ENCODE data around the gene CILP2.

The CILP2 gene

GRCh38 chr19:19538061-19538784 is at the start of gene CILP2:
Gene CILP2 (plus strand): TSS chr19:19538265. CDS start chr19:19538350, 85 bp downstream.
- DNase-seq, result peak; percentile 76

GRCh38 chr19:19488875-19489690 is 49.0 kb upstream of the CILP2 start:
- peak; percentile 85 for DNase-seq

GRCh38 chr19:19489804-19490204 is 48.3 kb upstream of the CILP2 start:
- no peak for DNase-seq

- peak; percentile 89 for DNase-seq
Observed at GRCh38 chr19:19490214-19490968, 47.7 kb upstream of the CILP2 start.

- no peak for DNase-seq
Observed at GRCh38 chr19:19491321-19492025, 46.6 kb upstream of the CILP2 start.

GRCh38 chr19:19492026-19492610 is 45.9 kb upstream of the CILP2 start:
- DNase-seq, result no peak

GRCh38 chr19:19493841-19494546 is 44.1 kb upstream of the CILP2 start:
- DNase-seq, result no peak

GRCh38 chr19:19495614-19496603 is 42.2 kb upstream of the CILP2 start:
- no peak for DNase-seq

- DNase-seq, result no peak
Observed at GRCh38 chr19:19498255-19498991, 39.6 kb upstream of the CILP2 start.

GRCh38 chr19:19499272-19499995 is 38.6 kb upstream of the CILP2 start:
- no peak for DNase-seq

GRCh38 chr19:19500975-19501644 is 37.0 kb upstream of the CILP2 start:
- no peak for DNase-seq

GRCh38 chr19:19501798-19502197 is 36.3 kb upstream of the CILP2 start:
- no peak for DNase-seq

- no peak for DNase-seq
Observed at GRCh38 chr19:19502281-19502680, 35.8 kb upstream of the CILP2 start.

GRCh38 chr19:19502808-19503602 is 35.1 kb upstream of the CILP2 start:
- DNase-seq, result no peak

- no peak for DNase-seq
Observed at GRCh38 chr19:19504754-19505668, 33.1 kb upstream of the CILP2 start.

- no peak for DNase-seq
Observed at GRCh38 chr19:19505669-19506326, 32.3 kb upstream of the CILP2 start.
